Right lobe of liver (tissue), 6 donors: Measurements from ENCODE around the gene URGCP. TPM values are rescaled to one million over a fixed set of nuclear protein-coding genes. Genes with fewer than 3 reads are reported as not detected.

Experiments used
- ATAC-seq, 4 donors: fragments of 200-7000 bp; cut with Tn5 transposase; one replicate each; pipeline ENCODE4 v1.9.1; 2020; ENCODE audit warnings: mild to moderate bottlenecking in 4 of 4, moderate library complexity in 4 of 4
- DNase-seq, 3 donors: peaks; one replicate each; pipeline ENCODE4 v3.0.0-alpha.2; 2020
- H3K27ac ChIP-seq, 3 donors: fragments of 200-600 bp; one replicate each; pipeline ENCODE4 v1.8.0; 2022
- H3K27me3 ChIP-seq, 2 donors: fragments of 200-600 bp; one replicate each; pipeline ENCODE4 v1.8.0; 2022
- H3K36me3 ChIP-seq, 4 donors: fragments of 200-600 bp; sonication (generic) in 1 of 4; one replicate each; pipeline versions ENCODE4 v1.5.1 to v1.8.0; 2017 to 2022; ENCODE audit warnings: control low read depth in 1 of 4
- H3K4me1 ChIP-seq, 4 donors: fragments of 200-600 bp; sonication (generic) in 1 of 4; one replicate each; pipeline versions ENCODE4 v1.5.1 to v1.8.0; 2017 to 2022; ENCODE audit warnings: control low read depth in 1 of 4
- H3K4me3 ChIP-seq, 3 donors: fragments of 200-600 bp; one replicate each; pipeline ENCODE4 v1.8.0; 2022
- H3K9me3 ChIP-seq, 4 donors: fragments of 200-600 bp; sonication (generic) in 1 of 4; one replicate each; pipeline versions ENCODE4 v1.5.1 to v1.8.0; 2017 to 2022; ENCODE audit warnings: control low read depth in 1 of 4
- POLR2A ChIP-seq: fragments of 450-650 bp; IDR thresholded peaks from one replicate; pipeline ENCODE4 v1.6.1; 2017; ENCODE audit warnings: antibody characterized with exemption, mild to moderate bottlenecking
- WGBS: methylation state at CpG from one replicate; pipeline ENCODE4 v1.1.6; 2018; ENCODE audit warnings: low coverage, low lambda C conversion rate; ENCODE audit not compliant: insufficient coverage; ENCODE audit errors: missing lambda C conversion rate; 5-methylcytosine and 5-hydroxymethylcytosine counted together
- intact Hi-C, 2 donors: fragments of 100-400 bp; cut with DNase I; formaldehyde crosslinking; loops; one replicate each; pipeline versions ENCODE4 v1.11.2 to v1.14.1; 2022
- total RNA-seq, 6 experiments: library from RNA; depleted of rRNA in 2 of 6; stranded (reverse); fragments of >200 nt in 2 of 6; fragmentation: NEBNext Ultra II Directional in 3 of 6; extraction: Animal tissue kit (Norgen Biotek cat#: 25700) in 3 of 6; gene quantifications; one replicate each; pipeline versions ENCODE4 v1.1.0 to v1.2.4, GENCODE V29; 2016 to 2023
- TF ChIP-seq, protein P1 (sequence below), 4 donors: fragments of 200-600 bp in 3 of 4; fragments of 450-650 bp in 1 of 4; IDR thresholded peaks; one replicate each; pipeline versions ENCODE4 v1.5.1 to v1.8.0; 2016 to 2022; ENCODE audit warnings: antibody characterized with exemption in 4 of 4, mild to moderate bottlenecking in 2 of 4
- donor health status: DM: no; HTN: yes; CAD: no.
- donor health status: DM: no; HTN: no; CAD: no.
- donor health status: DM: no; HTN: no; CAD: no.
- donor health status: DM: no; HTN: yes; CAD: no.
- donor health status: DM: no; HTN: yes; CAD: no.

Gene URGCP
- total RNA-seq, 6 experiments from 2014 or later = 13.7 to 32.2 (median 25.2) TPM

DNA sequence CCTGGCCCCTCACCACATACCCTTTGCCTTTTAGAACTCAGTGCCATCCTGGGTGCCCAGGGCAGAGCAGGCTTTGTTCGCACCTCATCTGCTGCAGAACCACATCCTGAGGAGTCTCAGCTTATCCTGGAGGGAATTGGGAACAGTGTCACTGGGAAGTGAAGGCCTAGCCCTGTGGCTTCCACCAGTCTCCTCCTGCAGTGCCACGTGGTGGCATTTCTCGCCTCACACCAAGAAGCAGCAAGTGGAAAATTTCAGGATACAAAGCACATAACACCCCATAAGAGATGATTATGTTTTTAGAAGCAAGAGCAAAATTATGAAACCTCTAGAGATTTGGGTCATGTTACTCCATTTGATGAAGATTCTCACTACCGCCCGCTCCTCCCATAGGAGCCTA lies 46.7 kb upstream of the URGCP start:
- intact Hi-C loops = no loop called here
- peaks cover 0 to 17% (median 2%) of the 10 kb centered on the region in 4 donors for H3K36me3 ChIP-seq
- DNase-seq (no peak), ATAC-seq (no peak)
- H3K27me3 ChIP-seq = no peaks in the 10 kb centered on the region
- H3K4me1 ChIP-seq = no peaks in the 10 kb centered on the region
- TF ChIP-seq, protein P1, sequence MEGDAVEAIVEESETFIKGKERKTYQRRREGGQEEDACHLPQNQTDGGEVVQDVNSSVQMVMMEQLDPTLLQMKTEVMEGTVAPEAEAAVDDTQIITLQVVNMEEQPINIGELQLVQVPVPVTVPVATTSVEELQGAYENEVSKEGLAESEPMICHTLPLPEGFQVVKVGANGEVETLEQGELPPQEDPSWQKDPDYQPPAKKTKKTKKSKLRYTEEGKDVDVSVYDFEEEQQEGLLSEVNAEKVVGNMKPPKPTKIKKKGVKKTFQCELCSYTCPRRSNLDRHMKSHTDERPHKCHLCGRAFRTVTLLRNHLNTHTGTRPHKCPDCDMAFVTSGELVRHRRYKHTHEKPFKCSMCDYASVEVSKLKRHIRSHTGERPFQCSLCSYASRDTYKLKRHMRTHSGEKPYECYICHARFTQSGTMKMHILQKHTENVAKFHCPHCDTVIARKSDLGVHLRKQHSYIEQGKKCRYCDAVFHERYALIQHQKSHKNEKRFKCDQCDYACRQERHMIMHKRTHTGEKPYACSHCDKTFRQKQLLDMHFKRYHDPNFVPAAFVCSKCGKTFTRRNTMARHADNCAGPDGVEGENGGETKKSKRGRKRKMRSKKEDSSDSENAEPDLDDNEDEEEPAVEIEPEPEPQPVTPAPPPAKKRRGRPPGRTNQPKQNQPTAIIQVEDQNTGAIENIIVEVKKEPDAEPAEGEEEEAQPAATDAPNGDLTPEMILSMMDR (IDR thresholded peaks at IDR 0.05) = no peak
- TF ChIP-seq POLR2A = no peak
- H3K27ac ChIP-seq = no peak overlapping the region
- no peaks in the 10 kb centered on the region for H3K9me3 ChIP-seq
- H3K4me3 ChIP-seq = no peak overlapping the region
- 100% methylated on average over 2 of the region's 5 CpGs for WGBS

DNA sequence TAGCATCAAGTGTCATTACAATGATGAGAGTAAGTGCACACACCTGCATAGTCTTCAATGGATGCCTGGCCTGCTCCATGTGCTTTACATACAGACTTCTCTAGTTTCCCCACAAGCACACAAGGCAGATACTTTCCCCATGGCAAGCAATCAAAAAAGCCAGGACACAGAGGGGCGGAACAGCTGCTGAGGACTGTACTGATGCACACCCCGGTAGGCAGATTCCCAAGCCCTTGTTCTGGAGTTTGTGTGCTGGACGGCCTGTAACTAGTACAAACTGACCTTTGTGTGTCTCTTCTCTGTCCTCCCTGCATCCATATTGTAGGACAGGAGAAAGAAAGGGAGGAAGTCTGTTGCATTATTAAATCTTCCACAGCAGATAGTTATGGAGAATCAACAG lies 45.6 kb upstream of the URGCP start:
- Histone ChIP-seq H3K4me3 (no peak overlapping the region), H3K27ac (no peak overlapping the region), H3K36me3 (peaks cover 0 to 17% (median 2%) of the 10 kb centered on the region in 4 donors), H3K27me3 (no peaks in the 10 kb centered on the region), H3K4me1 (no peaks in the 10 kb centered on the region), H3K9me3 (no peaks in the 10 kb centered on the region)
- 88% methylated on average over 3 of the region's 3 CpGs for WGBS
- ATAC-seq = no peak
- TF ChIP-seq POLR2A = no peak
- TF ChIP-seq, protein P1 (IDR thresholded peaks at IDR 0.05) = no peak
- no peak for DNase-seq
- intact Hi-C loops = no loop called here

DNA sequence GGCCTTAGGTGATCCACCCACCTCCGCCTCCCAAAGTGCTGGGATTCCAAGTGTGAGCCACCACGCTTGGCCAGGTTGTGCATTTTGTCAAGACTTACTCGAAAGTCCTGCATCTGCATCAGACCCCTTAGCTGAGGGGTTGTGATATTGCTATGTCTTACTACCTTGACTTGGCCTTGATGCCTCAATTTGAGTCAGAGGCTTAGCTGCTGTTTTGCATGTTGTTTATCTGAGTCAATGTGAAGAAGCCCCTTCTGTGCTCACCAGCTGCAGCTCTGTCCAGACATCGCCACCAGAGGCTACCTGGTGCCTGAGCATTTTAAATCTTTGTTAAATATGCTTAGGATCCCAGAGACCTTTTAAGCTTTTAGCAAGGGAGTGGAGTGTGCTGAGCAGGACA lies 37.9 kb upstream of the URGCP start:
- intact Hi-C loops = no loop called here
- no peaks in the 10 kb centered on the region for H3K9me3 ChIP-seq
- TF ChIP-seq POLR2A = no peak
- TF ChIP-seq, protein P1 (IDR thresholded peaks at IDR 0.05) = no peak
- no peak overlapping the region for H3K27ac ChIP-seq
- no peak overlapping the region for H3K4me3 ChIP-seq
- no peaks in the 10 kb centered on the region for H3K27me3 ChIP-seq
- H3K36me3 ChIP-seq = no peaks in the 10 kb centered on the region
- ATAC-seq (no peak), DNase-seq (no peak)
- 100% methylated on average over 3 of the region's 4 CpGs for WGBS
- peaks cover 0 to 11% (median 3%) of the 10 kb centered on the region in 4 donors for H3K4me1 ChIP-seq

DNA sequence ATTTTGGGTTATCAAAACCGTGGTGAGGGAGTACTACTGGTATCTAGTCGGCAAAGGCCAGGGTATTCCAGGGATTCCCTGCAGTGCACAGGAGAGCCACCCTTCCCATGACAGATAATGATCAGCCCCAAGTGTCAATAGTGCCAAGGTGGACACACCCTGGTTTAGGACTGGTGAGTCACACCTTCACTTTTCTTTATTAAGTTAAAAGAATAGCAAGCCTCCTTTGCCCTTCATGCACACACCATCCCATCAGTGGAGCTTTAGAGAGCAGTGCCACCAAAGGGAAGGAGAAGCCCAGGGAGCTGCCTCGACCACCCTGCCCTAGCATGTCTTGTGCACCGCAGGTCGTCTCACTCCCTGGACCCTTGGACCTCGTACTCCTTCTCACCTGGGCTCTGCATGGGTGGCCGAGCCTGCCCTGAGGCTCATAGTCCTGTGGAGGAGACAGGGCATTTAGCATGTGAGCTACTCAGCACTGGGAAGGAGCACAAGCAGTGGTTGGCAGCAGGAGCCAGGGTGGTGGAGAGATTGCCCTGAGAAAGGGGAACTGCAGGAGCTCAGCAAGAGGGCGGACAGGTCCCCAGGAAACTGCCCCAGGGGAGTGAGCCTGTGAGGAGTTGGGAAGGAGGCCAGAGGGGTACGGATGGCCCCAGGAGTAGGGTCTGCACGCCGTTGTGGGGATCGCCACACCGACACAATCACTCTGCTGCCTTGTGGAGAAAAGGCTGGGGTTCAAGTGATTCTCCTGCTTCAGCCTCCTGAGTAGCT lies 37.2 kb upstream of the URGCP start:
- WGBS = 71% methylated on average over 5 of the region's 13 CpGs
- Histone ChIP-seq H3K27ac (no peak overlapping the region), H3K4me1 (peaks cover 0 to 18% (median 5%) of the 10 kb centered on the region in 4 donors), H3K27me3 (no peaks in the 10 kb centered on the region), H3K36me3 (no peaks in the 10 kb centered on the region), H3K4me3 (no peak overlapping the region), H3K9me3 (no peaks in the 10 kb centered on the region)
- TF ChIP-seq, protein P1 (IDR thresholded peaks at IDR 0.05) = no peak
- TF ChIP-seq POLR2A = no peak
- intact Hi-C loops = no loop called here
- peak in 1 of 4 donors; percentile 13 for ATAC-seq
- DNase-seq = no peak
